NOMO-1 (cell line): Measurements from ENCODE around the gene KAT8.
A peak's percentile ranks its signal among the peaks of the same experiment; 100 is the strongest.

Experiments
- DNase-seq, 2 experiments: peaks; one replicate each; lab custom pipeline; 2025; ENCODE audit not compliant: unreplicated experiment in 2 of 2; lab: John Stamatoyannopoulos, UW

The KAT8 gene

DNA sequence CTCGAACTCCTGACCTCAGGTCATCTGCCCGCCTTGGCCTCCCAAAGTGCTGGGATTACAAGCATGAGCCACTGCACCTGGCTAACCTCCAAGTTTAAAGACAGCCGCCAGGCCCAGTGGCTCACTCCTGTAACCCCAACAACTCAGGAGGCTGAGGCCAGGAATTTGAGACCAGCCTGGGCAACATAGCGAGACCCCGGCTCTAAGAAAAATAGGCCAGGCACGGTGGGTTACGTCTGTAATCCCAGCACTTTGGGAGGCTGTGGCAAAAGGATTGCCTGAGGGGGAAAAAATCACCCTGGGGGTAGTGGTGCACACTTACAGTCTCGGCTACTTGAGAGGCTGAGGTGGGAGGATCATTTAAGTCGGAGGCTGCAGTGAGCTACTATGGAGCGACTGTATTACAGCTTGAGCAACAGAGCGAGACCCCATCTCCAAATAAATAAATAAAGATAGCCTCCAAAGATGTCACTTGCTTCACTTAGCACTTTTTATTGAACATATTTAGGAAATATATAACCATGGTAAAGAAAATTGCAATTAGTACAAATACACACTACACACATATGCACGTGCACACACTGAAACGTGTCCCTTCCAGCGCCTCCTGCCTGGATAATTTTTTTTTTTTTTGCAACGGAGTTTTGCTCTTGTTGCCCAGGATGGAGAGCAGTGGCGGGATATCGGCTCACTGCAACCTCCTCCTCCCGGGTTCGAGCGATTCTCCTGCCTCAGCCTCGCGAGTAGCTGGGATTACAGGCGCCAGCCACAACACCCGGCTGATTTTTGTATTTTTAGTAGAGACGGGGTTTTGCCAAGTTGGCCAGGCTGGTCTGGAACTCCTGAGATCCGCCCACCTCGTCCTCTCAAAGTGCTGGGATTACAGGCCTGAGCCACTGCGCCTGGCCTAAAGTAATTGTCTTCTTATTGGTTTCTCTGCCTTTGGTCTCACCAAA lies 10.7 kb upstream of the KAT8 start:
- no peak for DNase-seq

DNA sequence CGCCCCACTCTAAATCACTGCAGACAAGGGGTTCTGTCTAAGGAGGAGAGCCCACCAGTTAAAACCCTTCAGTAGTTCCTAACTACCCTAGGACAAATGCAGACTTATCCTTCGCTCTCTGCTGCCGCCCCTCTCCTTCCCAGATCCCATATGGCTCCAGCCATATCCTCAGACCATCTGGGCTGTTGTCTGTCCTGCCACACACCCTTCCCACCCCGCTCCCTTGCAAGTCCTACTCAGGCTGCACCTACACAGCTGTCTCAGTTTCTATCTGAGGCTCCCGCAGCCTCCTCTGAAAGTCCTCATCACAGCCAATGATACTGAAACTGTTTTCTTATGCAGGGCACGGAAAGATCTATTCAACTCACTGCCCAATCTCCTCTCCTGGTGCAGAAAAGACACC lies 10.0 kb upstream of the KAT8 start:
- DNase-seq, result no peak

DNA sequence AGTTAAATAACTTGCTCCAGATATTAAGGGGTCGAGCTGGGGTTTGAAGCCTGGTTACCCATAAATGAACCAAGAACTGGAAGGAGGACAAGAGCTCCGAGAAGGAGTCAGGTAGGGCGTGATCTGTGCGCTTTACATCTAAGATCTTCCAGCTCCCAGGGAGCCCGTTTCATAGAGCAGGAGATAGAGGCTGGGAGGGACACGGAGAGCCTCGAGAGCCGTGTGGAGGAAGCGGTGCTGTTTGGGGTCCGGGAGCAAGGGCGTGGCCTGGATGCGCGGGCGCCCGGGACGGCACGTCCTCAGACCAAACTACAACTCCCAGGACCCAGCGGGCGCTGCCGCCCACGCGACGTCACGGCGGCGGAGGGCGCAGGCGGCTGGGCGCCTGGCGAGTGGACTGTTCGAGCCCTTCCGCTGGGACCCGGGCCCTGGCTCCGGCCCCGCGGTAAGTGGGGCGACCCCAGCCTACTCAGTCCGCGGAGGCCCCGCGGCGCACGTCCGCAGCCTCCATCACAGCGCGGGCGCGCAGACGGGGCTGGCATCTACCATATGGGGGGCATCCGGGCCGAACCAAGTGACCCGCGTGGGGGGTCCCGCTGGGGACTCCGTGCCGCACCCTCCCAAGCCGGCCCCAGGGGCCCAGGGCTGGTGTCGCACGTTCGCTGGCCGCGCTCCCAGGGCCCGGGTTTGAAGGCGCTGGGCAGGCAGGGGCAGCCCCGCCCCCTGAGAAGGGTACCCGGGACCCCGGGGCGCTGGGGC lies 9.2 kb upstream of the KAT8 start, which contains the start of gene BCKDK:
TSS of gene BCKDK (plus strand) at position 352 of the 759 bp plus-strand sequence. CDS start 838 bp downstream, outside the sequence.
- peak; percentile 67 to 77 for DNase-seq

DNA sequence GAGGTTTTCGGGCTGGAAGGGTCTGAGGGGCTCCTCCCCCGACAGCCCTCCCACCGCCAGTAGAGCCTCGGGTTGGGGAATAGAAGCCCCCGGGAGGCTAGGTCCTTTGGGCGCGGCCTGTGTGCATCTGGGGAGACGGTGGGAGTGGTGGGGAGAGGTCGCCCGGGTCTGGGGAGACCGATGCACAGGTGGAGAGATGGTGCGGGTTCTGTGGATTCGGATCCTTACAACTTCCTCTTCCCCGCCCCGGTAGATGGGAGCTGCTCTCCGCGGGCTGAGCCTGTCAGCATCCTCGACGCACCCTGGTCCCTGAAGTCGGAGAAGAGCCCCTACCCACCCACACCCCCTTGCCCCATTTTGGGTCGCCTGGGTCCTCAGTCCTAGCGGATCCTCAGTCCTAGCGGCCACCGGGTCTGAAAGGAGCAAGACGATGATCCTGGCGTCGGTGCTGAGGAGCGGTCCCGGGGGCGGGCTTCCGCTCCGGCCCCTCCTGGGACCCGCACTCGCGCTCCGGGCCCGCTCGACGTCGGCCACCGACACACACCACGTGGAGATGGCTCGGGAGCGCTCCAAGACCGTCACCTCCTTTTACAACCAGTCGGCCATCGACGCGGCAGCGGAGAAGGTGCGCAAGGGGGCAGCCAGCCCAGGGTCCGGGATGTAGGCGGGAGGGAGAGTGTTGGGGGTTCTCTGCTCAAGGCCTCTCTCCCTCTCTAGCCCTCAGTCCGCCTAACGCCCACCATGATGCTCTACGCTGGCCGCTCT lies 8.5 kb upstream of the KAT8 start:
- no peak for DNase-seq

DNA sequence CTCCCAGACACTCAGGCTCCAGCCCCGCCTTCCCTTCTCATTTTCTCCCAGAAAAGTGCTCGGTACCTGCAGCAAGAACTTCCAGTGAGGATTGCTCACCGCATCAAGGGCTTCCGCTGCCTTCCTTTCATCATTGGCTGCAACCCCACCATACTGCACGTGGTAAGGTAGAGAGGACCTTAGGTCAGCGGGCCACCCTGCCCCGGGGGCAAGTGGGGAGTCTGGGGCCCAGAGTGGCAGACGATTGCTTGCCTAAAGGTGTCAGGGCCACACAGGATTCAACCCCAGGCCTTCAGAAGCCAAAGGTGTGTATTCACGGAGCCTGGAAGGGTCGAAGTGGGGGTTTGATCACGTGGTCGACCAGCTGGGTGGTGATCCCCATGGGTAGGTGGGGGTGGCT lies 7.8 kb upstream of the KAT8 start:
- no peak for DNase-seq

DNA sequence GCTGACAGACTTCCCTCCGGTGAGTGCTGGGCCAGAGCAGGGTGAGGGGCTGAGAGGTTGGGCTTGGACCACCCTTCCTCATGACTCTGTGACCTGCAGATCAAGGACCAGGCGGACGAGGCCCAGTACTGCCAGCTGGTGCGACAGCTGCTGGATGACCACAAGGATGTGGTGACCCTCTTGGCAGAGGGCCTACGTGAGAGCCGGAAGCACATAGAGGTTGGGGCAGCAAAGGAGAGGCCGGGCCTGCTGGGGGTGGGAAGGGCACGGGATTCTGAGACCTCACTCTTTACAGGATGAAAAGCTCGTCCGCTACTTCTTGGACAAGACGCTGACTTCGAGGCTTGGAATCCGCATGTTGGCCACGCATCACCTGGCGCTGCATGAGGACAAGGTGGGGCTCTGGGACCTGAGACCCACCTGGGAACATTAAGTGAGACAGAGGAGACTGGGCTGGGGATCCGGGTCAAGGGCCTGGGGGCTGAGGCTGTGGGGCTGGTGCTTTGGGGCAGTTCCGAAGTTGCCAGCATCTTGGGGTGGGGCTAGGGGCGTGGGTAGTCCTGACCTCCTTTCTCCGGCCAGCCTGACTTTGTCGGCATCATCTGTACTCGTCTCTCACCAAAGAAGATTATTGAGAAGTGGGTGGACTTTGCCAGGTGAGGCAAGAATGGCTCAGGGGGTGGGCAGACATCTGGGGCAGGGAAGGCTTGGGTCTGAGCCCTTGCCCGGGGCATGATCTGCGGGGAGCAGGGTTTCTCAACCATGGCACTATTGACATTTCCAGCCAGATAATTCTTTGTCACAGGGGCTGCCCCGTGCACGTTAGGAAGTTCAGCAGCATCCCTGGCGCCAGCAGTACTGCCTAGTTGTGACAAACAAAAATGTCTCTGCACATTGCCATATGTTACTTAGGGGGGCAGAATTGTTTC lies 7.1 kb upstream of the KAT8 start:
- no peak for DNase-seq

DNA sequence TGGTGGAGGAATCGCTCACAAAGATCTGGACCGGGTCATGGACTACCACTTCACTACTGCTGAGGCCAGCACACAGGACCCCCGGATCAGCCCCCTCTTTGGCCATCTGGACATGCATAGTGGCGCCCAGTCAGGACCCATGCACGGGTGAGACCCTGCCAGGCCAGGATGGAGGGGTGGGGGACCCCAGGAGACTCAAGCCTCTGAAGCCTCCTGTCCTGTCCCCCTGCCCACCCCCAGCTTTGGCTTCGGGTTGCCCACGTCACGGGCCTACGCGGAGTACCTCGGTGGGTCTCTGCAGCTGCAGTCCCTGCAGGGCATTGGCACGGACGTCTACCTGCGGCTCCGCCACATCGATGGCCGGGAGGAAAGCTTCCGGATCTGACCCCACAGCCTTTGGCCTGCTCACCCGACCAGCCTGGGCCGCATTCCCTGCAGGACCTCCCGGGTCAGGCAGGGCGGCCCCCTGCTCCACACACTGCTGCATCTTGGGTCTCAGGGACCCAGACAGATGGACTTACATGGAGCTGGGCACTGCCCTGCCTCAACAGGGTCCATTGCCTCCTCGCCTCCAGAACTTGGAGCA lies 5.5 kb upstream of the KAT8 start:
- DNase-seq, result no peak

DNA sequence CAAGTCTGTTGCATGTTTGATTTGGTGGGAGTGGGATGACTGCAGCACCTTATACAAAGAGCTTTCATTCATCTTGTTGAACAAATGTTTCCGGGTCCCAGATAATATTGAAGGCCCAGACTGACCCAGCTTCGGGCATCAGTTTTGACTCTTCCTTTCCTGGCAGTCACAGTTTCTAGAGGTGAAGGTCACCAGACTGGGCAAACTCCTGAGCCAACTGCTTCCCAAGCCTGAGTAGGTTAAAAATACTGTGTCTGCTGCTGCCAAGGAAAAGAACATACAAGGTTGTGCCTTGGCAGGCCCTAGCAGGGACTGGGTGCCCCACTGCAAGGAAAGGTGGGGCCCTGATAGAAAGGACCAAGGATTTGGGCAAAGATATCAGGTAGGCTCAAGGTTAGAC lies 4.8 kb upstream of the KAT8 start:
- no peak for DNase-seq

DNA sequence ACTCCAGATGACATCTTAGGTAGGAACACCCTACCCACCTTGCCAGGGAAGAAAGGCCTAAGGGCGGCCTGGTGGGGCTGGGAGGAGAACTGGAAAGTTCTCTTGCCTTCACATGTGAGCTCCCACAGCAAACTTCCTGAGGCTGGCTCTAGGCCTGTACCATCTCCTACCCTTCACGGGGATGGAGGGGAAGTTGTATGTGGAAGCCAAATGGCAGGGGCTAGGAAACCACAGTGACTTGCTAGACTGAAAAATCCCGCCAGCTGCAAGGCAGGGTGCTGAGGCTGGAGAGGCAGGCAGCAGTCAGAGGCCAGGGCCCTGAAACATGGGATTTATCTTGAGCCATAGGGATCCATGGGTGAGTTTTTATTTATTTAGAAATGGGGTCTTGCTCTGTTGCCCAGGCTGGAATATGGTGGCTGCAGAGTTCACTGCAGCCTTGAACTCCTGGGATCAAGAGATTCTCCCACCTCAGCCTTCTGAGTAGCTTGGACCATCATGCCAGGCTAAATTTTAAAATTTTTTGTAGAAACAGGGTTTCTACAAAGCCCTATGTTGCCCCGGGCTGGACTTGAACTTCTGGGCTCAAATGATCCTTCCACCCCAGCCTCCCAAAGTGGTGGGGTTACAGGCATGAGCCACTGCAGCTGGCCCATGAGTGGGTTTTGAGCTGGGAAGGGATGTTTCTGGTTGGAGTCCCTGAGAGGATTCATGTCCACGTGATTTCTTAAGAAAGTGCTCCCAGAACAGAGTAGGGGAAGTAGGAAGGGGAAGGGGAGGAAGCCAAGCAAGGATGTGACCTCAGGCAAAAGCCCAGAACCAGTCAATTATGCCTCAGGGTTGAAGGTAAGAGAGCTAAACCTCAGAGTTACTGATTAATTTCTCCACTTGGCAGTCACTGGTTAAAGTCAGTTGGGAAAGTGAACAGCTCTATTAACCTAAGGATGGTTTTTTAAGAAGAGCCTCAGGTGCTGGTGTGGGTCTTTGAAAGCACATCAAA lies 4.0 kb upstream of the KAT8 start:
- DNase-seq, result peak; percentile 51 to 62

DNA sequence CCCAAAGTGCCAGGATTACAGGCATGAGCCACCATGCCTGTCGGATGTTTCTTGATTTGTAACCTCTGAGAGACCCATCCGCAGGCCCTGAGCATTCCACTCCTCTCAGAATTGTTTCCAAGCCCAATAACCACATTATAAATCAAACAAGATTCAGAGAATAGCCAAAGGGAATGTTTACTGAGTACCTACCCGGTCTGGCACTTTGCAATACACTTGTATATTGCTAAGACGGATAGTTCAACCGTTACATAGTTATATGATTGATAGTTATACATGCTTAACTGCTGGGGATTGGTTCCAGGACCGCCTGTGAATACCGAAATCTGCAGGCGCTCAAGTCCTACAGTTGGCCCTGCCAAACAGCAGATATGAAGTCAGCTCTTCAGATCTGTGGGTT lies 3.0 kb upstream of the KAT8 start:
- DNase-seq, result no peak

DNA sequence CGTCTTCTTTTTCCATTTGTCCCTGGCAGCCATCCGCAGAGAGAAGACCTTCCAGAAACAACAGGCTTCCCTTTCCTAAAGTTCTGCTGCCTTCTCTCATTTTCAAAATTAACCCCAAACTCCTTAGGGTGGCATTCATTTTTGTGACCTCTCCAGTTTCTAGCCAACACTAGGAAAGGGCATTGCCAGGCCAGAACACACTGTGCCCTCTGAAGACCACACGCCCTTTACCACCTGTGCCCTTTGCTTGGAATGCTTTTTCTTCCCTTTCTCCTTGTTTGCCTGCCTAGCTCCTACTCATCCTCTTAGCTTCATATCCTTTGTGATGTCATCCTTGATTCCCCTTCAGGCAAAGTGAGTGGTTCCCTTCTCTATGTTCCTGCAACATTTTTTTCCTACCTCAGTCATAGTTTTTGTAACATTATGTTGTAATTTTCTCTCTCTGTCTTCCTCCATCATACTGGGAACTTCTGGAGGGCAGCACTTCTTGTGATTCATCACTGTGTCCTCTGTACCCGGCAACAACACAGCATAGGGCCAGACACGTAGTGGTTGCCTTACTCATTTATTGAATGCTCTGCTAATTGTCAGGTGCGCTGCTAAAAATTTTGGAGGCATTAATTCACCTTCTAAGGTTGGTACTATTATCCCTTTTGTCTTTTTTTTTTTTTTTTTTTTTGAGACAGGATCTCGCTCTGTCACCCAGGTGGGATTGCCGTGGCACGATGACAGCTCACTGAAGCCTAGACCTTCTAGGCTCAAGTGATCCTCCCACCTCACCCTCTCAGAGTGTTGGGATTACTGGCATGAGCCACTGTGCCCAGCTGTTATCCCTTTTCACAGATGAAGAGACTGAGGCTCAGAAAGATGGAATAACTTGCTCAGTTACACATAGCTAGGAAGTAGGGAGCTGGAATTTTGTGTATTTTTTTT lies 1.0 kb downstream of the KAT8 start:
- no peak for DNase-seq

DNA sequence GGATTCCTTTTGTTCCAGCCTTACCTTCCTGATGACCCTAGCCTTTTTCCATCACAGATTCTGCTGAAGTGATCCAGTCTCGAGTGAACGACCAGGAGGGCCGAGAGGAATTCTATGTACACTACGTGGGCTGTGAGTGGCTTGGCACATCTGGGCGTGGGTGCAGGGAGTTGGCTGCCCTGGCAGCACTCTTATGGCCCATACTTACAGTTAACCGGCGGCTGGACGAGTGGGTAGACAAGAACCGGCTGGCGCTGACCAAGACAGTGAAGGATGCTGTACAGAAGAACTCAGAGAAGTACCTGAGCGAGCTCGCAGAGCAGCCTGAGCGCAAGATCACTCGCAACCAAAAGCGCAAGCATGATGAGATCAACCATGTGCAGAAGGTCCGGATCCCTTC lies 2.7 kb downstream of the KAT8 start:
- no peak for DNase-seq

DNA sequence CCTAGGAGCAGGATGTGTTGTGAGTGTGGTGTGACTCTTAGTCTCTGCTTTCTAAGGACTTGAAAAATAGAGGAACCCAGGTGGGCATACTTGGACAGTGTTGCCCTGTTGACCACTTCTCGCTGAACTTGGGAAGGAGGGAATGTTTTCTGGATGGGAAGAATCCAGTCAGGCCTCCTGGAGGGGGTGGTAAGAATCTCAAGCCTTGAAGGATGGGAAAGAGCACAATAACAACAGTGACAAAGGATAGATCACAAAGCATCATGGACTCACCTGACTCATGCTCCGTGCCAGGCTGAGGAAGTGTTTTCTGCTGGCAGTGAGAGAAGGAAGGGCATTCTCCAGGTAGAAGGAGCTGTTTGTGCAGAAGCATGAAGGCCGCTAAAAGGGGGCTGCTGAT lies 8.4 kb downstream of the KAT8 start:
- DNase-seq, result no peak

DNA sequence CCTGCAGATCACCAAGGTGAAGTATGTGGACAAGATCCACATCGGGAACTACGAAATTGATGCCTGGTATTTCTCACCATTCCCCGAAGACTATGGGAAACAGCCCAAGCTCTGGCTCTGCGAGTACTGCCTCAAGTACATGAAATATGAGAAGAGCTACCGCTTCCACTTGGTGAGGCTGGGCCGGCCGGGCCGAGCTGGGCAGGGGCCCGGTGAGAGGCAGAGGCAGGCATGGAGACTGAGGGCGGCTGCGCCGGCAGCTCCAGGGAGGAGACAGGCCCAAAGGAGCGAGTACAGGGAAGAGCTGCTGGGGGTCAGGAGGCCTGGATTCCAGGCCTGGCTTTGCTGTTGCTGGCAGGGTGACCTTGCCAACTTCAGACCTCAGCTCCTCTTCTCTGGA lies 9.7 kb downstream of the KAT8 start:
- DNase-seq, result no peak

DNA sequence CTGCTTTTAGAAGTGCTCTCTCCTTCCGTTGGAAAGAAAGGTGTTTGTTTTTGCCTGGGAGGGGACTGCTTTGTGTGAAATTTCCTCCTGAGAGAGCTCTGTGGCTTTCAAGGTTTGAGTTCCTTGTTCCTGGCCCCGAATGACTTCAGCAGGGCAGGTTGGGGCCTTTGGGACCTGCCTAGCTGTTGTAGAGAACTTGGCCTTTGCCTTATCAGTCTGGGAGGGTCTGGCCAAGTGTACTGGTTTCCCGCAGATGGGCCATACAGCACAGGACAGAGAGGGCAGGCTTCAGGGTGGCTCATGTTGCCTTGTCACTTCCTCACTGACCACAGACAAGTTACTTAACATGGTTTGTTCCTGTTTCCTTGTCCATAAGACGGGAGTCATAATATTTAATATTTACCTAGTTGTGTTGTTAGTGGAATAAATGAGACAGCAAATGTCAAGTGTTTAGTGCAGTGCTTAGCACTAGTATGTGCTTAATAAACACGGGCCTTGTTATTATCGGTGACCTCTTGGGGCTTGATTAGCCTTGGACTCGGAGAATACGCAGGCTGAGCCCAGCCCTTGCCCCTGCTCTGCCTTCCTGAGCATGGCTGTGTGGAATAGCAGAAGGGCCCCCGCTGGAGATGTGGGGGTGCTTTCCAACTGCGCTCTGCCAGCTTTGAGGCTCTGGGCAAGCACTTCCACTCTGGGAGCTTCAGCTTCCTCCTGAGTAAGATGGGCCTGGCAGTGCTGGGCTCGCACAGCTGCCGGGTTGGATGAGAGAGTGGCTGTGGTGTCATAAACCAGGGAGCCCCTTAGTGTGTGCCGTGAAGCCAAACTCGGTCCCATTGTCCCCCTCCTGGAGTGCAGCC lies 11.5 kb downstream of the KAT8 start:
- peak; percentile 96 to 98 for DNase-seq

DNA sequence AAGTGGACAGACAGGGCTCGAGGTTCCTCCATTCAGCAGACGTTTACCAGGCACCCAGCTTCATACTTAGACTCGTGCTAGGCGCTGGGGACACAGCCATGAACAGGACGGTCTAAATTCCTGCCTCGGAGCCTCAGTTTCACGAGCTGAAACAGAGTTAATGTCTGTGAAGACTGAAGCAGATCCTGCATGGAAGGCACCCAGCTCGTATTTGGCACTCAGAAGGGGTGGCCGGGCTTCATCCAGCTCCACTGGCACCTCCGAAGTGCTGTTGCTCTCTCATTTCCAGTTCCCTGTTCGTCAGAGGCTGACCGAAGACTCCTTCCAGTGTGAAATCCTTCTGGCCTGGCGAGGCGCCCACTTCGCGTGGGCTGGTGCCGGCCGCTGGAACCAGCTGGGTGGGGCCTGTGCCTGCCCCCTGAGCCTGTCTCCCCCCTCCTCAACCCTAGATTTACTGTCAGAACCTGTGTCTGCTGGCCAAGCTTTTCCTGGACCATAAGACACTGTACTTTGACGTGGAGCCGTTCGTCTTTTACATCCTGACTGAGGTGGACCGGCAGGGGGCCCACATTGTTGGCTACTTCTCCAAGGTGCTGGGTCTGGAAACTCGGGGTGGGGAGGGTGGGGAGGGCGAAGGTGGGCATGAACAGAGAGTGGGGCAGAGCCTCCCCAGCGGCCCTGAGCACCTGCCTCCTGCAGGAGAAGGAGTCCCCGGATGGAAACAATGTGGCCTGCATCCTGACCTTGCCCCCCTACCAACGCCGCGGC lies 12.3 kb downstream of the KAT8 start:
- peak in 1 of 2 experiments; percentile 48 for DNase-seq
